GM19438 (cell line): Measurements from ENCODE around the gene ZNF524.
A peak's percentile ranks its signal among the peaks of the same experiment; 100 is the strongest.
"Not testable (repeated sequence)": the region's sequence is repeated elsewhere in the genome, so short reads cannot be mapped to it uniquely, and the experiment has no call there.

Experiments used
- ATAC-seq: cut with Tn5 transposase; IDR thresholded peaks from one replicate; pipeline ENCODE4 v1.9.1; 2021; ENCODE audit warnings: low read depth; ENCODE audit not compliant: unreplicated experiment

The ZNF524 gene

GRCh38 chr19:55580628-55581144 lies 19.4 kb upstream of the ZNF524 start, which contains the start of gene ZNF579:
Gene ZNF579 (minus strand): TSS chr19:55580848. CDS start chr19:55579639, 1,209 bp downstream.
- ATAC-seq = no peak

GRCh38 chr19:55581145-55581822 lies 18.8 kb upstream of the ZNF524 start:
- ATAC-seq = no peak

GRCh38 chr19:55581823-55582223 lies 18.3 kb upstream of the ZNF524 start:
- ATAC-seq = no peak

- ATAC-seq = not testable (repeated sequence)
Measured at GRCh38 chr19:55582284-55582683, 17.8 kb upstream of the ZNF524 start.

- not testable (repeated sequence) for ATAC-seq
Measured at GRCh38 chr19:55583897-55584296, 16.2 kb upstream of the ZNF524 start.

GRCh38 chr19:55584871-55585270 lies 15.2 kb upstream of the ZNF524 start:
- no peak for ATAC-seq

- no peak for ATAC-seq
Measured at GRCh38 chr19:55585658-55586339, 14.3 kb upstream of the ZNF524 start.

- peak; percentile 77 for ATAC-seq
Measured at GRCh38 chr19:55586976-55587668, 13.0 kb upstream of the ZNF524 start.

GRCh38 chr19:55588738-55589137 lies 11.3 kb upstream of the ZNF524 start:
- no peak for ATAC-seq

GRCh38 chr19:55590109-55590508 lies 10.0 kb upstream of the ZNF524 start:
- no peak for ATAC-seq

GRCh38 chr19:55590617-55591016 lies 9.5 kb upstream of the ZNF524 start:
- no peak for ATAC-seq

- ATAC-seq = no peak
Measured at GRCh38 chr19:55591555-55591954, 8.5 kb upstream of the ZNF524 start.

GRCh38 chr19:55592391-55593090 lies 7.5 kb upstream of the ZNF524 start:
- no peak for ATAC-seq

GRCh38 chr19:55593096-55593772 lies 6.9 kb upstream of the ZNF524 start:
- ATAC-seq = no peak

- ATAC-seq = no peak
Measured at GRCh38 chr19:55594996-55595545, 5.0 kb upstream of the ZNF524 start.

- ATAC-seq = no peak
Measured at GRCh38 chr19:55596304-55596703, 3.8 kb upstream of the ZNF524 start.

- ATAC-seq = no peak
Measured at GRCh38 chr19:55597501-55597921, 2.6 kb upstream of the ZNF524 start.

GRCh38 chr19:55598034-55598433 lies 2.1 kb upstream of the ZNF524 start:
- no peak for ATAC-seq

- ATAC-seq = peak; percentile 42
Measured at GRCh38 chr19:55598719-55599467, 1.2 kb upstream of the ZNF524 start.
